SH-SY5Y (cell line): ENCODE measurements around the gene RALBP1.

Source experiments
- GATA2 ChIP-seq: IDR thresholded peaks from 2 replicates; pipeline ENCODE4 v1.6.1; 2011; ENCODE audit warnings: mild to moderate bottlenecking, low read depth, low read length
- GATA3 ChIP-seq: IDR thresholded peaks from 2 replicates; pipeline ENCODE4 v1.6.1; 2011; ENCODE audit warnings: low read depth, mild to moderate bottlenecking, low read length, moderate library complexity

- no peak for TF ChIP-seq GATA2
- TF ChIP-seq GATA3: no peak
These were observed 82.1 kb downstream of the RALBP1 start for GRCh38 chr18:9557250-9557943.
